KOPT-K1 (cell line): ENCODE results near the gene VGLL1.

Experiments used
- H3K27ac ChIP-seq: fragments of 200-600 bp; sonication (generic); 2 replicates; pipeline ENCODE4 v1.5.1; 2016; ENCODE audit warnings: antibody characterized with exemption, mild to moderate bottlenecking, low read depth, low read length; ENCODE audit not compliant: poor library complexity, severe bottlenecking
- H3K36me3 ChIP-seq: fragments of 200-600 bp; sonication (generic); 2 replicates; pipeline ENCODE4 v1.5.1; 2017; ENCODE audit warnings: antibody characterized with exemption, mild to moderate bottlenecking, low read length, moderate library complexity; ENCODE audit not compliant: insufficient read depth
- H3K9me3 ChIP-seq: fragments of 200-600 bp; sonication (generic); 2 replicates; pipeline ENCODE4 v1.5.1; 2017; ENCODE audit warnings: antibody characterized with exemption, low read length, mild to moderate bottlenecking; ENCODE audit not compliant: insufficient read depth, poor library complexity, severe bottlenecking

The VGLL1 gene

DNA sequence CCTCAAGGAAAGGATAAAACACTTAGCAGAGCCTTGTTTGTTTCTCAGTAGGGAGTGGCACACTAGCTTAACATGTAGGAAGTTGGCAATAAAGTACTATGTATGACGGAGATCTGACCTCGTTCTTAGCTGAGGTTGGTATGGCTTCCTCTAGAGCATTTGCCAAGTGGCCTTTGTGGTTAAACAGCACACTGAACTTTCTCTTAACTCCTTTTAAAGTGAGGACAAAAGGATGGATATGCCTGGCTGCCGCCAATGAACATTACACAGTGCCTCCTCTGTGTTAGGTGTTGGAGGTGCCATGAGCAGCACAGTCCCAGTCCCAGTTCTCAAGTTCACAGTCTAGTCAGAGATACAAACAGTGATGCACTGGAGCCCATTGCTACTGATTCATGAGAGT is 54.4 kb downstream of the VGLL1 start:
- Histone ChIP-seq H3K9me3 (no peaks in the 10 kb centered on the region), H3K36me3 (no peaks in the 10 kb centered on the region), H3K27ac (peak overlapping the region; percentile 68)

DNA sequence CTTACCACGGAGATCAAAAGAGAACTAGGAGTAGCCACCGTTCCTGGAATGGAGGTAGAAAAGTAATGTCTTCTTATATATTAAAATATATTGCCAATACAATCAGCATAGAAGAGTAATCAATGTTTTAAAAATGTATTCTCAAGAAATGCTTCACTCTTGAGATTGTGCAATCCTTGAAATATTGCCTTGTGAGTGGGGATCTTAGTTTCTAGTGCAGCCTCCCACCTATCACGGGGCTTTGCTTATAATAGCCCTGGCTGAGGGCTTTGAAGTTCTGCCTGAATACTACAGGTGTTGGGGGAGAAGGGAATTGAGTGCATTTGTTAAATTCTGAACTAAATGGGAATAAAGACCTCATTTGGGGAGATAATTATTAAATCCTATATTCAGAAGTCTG is 55.5 kb downstream of the VGLL1 start:
- Histone ChIP-seq H3K9me3 (no peaks in the 10 kb centered on the region), H3K27ac (peak overlapping the region; percentile 68), H3K36me3 (no peaks in the 10 kb centered on the region)

DNA sequence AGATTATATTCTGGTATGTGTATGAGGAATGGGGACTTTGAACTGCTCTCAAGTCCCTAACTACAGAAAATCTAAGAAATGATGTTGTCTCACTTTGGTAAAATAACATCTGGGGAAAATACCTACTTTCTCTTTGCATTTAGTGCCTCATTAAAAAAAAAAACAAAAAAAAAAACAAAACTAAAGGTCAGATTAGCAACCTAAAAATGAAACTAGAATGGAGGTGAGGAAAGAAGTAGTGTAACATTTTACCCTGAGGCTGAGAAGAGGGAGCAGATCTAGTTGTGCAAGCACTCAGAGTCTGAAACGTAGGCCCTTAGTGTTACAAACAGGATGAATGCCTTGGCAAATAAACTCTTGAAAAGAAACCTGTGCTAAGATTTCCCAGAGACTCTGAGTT is 56.0 kb downstream of the VGLL1 start:
- no peaks in the 10 kb centered on the region for H3K36me3 ChIP-seq
- H3K9me3 ChIP-seq: no peaks in the 10 kb centered on the region
- H3K27ac ChIP-seq: peak overlapping the region; percentile 68

DNA sequence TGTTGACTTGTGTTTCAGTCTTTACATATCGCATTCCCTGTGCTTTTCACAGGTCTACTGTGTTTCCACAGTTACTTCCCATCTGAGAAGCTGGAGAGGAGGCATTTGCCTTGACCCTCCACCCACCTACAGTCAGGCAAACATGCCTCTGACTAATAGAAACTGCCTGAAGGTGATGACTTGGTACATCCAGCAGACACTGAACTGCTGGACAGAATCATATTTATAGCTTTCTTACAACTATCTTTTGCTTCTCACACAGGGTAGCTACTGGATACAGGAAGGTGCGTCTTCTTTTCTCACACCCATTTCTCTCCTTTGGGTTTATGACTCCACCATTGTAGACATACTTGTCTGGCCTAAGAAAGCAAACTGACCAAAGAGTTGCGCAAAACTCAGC is 58.0 kb downstream of the VGLL1 start:
- H3K27ac ChIP-seq: no peak overlapping the region
- no peaks in the 10 kb centered on the region for H3K9me3 ChIP-seq
- no peaks in the 10 kb centered on the region for H3K36me3 ChIP-seq

DNA sequence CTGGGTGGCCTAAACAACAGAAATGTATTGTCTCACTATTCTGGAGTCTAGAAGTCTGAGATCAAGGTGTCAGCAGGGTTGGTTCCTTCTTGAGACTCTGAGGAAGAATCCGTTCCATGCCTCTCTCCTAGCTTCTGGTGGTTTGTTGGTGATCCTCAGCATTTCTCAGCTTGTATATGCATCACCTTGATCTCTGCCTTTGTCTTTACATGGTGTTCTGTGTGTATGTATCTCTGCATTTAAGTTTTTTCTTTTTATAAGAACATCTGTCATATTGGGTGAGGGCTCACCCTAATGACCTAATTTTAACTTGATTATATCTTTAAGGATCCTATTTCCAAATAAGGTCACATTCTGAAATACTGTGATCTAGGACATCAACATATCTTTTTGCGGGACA is 65.3 kb downstream of the VGLL1 start:
- H3K27ac ChIP-seq: no peak overlapping the region

DNA sequence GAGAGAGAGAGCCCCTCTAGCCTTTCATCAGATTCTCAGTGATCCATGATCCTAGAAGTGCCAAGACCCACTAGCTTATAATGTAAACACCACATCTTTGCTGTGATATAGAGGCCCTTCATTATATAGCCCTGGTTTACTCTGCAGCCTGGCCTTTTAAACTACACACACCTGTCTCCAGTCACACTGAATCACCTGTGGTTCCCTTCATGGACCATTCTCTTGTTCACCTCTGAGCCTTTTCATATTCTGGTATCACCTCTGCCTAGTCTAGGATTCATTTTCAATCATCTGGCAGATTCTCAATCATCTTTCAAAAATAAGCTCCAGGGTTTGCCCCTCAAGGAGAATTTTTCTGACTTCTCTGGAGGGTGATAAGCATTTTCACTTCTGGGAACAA is 65.9 kb downstream of the VGLL1 start:
- Histone ChIP-seq H3K9me3 (no peaks in the 10 kb centered on the region), H3K27ac (no peak overlapping the region)

More for the DNA sequence above, 65.3 kb downstream of the VGLL1 start:
- Histone ChIP-seq H3K36me3 (no peaks in the 10 kb centered on the region), H3K9me3 (no peaks in the 10 kb centered on the region)

DNA sequence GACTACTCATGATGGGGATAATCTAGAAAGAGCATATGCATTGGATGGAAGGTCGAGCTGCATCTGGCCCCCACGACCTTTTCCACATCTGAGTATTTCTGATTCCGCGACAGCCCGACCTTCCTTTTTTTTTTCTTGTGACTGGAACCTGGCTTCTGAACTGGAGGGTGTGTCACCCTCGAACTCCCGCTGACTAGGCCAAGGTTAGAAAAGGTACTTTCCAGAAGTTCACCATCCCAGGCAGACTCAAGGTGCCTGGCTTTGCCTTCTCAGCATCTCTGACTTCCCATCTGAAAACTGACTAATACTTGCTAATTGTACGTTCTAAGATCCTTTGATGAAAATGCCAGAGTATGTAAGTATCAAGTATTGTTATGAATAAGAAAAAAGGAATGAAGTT is 66.6 kb downstream of the VGLL1 start:
- Histone ChIP-seq H3K27ac (no peak overlapping the region), H3K9me3 (no peaks in the 10 kb centered on the region), H3K36me3 (no peaks in the 10 kb centered on the region)

More for the DNA sequence above, 65.9 kb downstream of the VGLL1 start:
- no peaks in the 10 kb centered on the region for H3K36me3 ChIP-seq

DNA sequence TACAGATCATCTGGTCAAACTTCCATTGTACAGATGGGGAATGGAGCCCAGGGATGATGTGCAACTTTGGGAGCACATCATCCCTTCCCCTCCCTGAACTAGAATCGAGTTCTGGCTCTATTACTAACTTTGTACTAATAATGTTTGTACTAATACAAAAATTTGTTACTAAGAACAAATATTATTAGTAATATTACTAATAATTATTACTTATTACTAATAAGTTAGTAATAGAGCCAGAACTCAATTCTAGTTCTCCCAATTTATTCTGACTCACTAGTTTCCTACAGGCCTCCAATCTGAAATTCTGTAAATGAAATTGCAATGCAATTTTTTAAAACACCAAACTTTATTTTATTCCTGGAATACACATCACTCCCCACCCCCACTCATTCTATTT is 68.0 kb downstream of the VGLL1 start:
- Histone ChIP-seq H3K27ac (no peak overlapping the region), H3K36me3 (no peaks in the 10 kb centered on the region), H3K9me3 (no peaks in the 10 kb centered on the region)
